Endodermal cell (in vitro differentiated cells): ENCODE measurements around the gene COX6A2. TPM values are rescaled to one million over a fixed set of nuclear protein-coding genes. Genes with fewer than 3 reads are reported as not detected.

Experiments
- DNase-seq: peaks from one replicate; pipeline ENCODE4 v3.0.0-alpha.2; 2017
- H3K27ac ChIP-seq: 2 replicates; pipeline ENCODE4 v1.5.1; 2013; ENCODE audit warnings: mild to moderate bottlenecking, low read depth, low read length, moderate library complexity
- H3K27me3 ChIP-seq: 2 replicates; pipeline ENCODE4 v1.6.1; 2013; ENCODE audit warnings: mild to moderate bottlenecking, low read length, moderate library complexity; ENCODE audit not compliant: insufficient read depth, control insufficient read depth, poor library complexity, severe bottlenecking
- H3K36me3 ChIP-seq: 2 replicates; pipeline ENCODE4 v1.7.0; 2013; ENCODE audit warnings: mild to moderate bottlenecking, low read length, moderate library complexity; ENCODE audit not compliant: control insufficient read depth, insufficient read depth
- H3K4me1 ChIP-seq: one replicate; pipeline ENCODE4 v1.7.0; 2013; ENCODE audit warnings: low read length; ENCODE audit not compliant: control insufficient read depth, insufficient read depth
- H3K4me3 ChIP-seq: 2 replicates; pipeline ENCODE4 v1.5.1; 2013; ENCODE audit warnings: mild to moderate bottlenecking, low read length, moderate library complexity
- H3K9ac ChIP-seq: 2 replicates; pipeline ENCODE4 v1.6.1; 2013; ENCODE audit warnings: mild to moderate bottlenecking, low read length, moderate library complexity; ENCODE audit not compliant: poor library complexity, severe bottlenecking; ENCODE audit errors: extremely low read depth
- H3K9me3 ChIP-seq: 2 replicates; pipeline ENCODE4 v1.6.1; 2013; ENCODE audit warnings: mild to moderate bottlenecking, low read length, moderate library complexity; ENCODE audit not compliant: control insufficient read depth
- H3K27ac Mint-ChIP-seq: 2 replicates; pipeline ENCODE4 v1.8.0; 2020; ENCODE audit warnings: mixed read lengths
- H3K27me3 Mint-ChIP-seq: 2 replicates; pipeline ENCODE4 v1.8.0; 2021; ENCODE audit warnings: mild to moderate bottlenecking, mixed read lengths; ENCODE audit not compliant: insufficient read depth
- H3K36me3 Mint-ChIP-seq: 2 replicates; pipeline ENCODE4 v1.8.0; 2020; ENCODE audit warnings: low read depth, mixed read lengths
- H3K4me1 Mint-ChIP-seq: 2 replicates; pipeline ENCODE4 v1.8.0; 2020; ENCODE audit warnings: mixed read lengths
- H3K4me3 Mint-ChIP-seq: 2 replicates; pipeline ENCODE4 v1.8.0; 2020; ENCODE audit warnings: mild to moderate bottlenecking, moderate library complexity, mixed read lengths
- H3K9me3 Mint-ChIP-seq: 2 replicates; pipeline ENCODE4 v1.8.0; 2020; ENCODE audit warnings: mild to moderate bottlenecking, mixed read lengths
- WGBS, 2 experiments: methylation state at CpG; one replicate each; pipeline versions ENCODE4 v1.1.5 to v1.1.7; 2013; ENCODE audit warnings: missing lambda C conversion rate in 2 of 2, mixed read lengths in 1 of 2; ENCODE audit not compliant: insufficient coverage in 1 of 2, insufficient read length in 1 of 2; 5-methylcytosine and 5-hydroxymethylcytosine counted together
- total RNA-seq, 2 donors: library from RNA; stranded (reverse); fragmentation: NEBNext Ultra II Directional in 1 of 2; extraction: Animal tissue kit (Norgen Biotek cat#: 25700) in 1 of 2; gene quantifications; 2 replicates in 1 of 2; 3 replicates in 1 of 2; pipeline ENCODE4 v1.2.1, GENCODE V29; 2021
- TF ChIP-seq, protein P1 (sequence below): fragments of 200-600 bp; sonication (generic); conservative IDR thresholded peaks from 2 replicates; pipeline ENCODE4 v1.5.0; 2021; ENCODE audit warnings: antibody characterized with exemption, mild to moderate bottlenecking

COX6A2 gene
- total RNA-seq, 2 donors from 2014 or later, result not detected

- H3K27ac ChIP-seq, result peak within 1 kb of the TSS; percentile 98
- Mint-ChIP-seq H3K9me3 (no peaks in the 10 kb centered on the region), H3K27ac (peak within 1 kb of the TSS; percentile 97), H3K4me3 (peak within 1 kb of the TSS; percentile 76), H3K27me3 (no peaks in the 10 kb centered on the region), H3K4me1 (peaks cover 6% of the 10 kb centered on the region), H3K36me3 (peaks cover 15% of the 10 kb centered on the region)
- TF ChIP-seq, protein P1, sequence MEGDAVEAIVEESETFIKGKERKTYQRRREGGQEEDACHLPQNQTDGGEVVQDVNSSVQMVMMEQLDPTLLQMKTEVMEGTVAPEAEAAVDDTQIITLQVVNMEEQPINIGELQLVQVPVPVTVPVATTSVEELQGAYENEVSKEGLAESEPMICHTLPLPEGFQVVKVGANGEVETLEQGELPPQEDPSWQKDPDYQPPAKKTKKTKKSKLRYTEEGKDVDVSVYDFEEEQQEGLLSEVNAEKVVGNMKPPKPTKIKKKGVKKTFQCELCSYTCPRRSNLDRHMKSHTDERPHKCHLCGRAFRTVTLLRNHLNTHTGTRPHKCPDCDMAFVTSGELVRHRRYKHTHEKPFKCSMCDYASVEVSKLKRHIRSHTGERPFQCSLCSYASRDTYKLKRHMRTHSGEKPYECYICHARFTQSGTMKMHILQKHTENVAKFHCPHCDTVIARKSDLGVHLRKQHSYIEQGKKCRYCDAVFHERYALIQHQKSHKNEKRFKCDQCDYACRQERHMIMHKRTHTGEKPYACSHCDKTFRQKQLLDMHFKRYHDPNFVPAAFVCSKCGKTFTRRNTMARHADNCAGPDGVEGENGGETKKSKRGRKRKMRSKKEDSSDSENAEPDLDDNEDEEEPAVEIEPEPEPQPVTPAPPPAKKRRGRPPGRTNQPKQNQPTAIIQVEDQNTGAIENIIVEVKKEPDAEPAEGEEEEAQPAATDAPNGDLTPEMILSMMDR, result peak; percentile 68
- DNase-seq, result peak; percentile 98
- H3K9ac ChIP-seq, result peak within 1 kb of the TSS; percentile 97
- H3K4me1 ChIP-seq, result no peaks in the 10 kb centered on the region
- peaks cover 36% of the 10 kb centered on the region for H3K36me3 ChIP-seq
- no peaks in the 10 kb centered on the region for H3K27me3 ChIP-seq
- WGBS, 2 experiments, result 0% methylated on average over 65 to 91 of the region's 91 CpGs
- no peaks in the 10 kb centered on the region for H3K9me3 ChIP-seq
- H3K4me3 ChIP-seq, result peak within 1 kb of the TSS; percentile 91
These were observed 30.9 kb upstream of the COX6A2 start, which contains the start of gene ARMC5 for GRCh38 chr16:31458844-31459686. TSS of gene ARMC5 (plus strand) at chr16:31459501. CDS start at chr16:31459525, 24 bp downstream.

DNA sequence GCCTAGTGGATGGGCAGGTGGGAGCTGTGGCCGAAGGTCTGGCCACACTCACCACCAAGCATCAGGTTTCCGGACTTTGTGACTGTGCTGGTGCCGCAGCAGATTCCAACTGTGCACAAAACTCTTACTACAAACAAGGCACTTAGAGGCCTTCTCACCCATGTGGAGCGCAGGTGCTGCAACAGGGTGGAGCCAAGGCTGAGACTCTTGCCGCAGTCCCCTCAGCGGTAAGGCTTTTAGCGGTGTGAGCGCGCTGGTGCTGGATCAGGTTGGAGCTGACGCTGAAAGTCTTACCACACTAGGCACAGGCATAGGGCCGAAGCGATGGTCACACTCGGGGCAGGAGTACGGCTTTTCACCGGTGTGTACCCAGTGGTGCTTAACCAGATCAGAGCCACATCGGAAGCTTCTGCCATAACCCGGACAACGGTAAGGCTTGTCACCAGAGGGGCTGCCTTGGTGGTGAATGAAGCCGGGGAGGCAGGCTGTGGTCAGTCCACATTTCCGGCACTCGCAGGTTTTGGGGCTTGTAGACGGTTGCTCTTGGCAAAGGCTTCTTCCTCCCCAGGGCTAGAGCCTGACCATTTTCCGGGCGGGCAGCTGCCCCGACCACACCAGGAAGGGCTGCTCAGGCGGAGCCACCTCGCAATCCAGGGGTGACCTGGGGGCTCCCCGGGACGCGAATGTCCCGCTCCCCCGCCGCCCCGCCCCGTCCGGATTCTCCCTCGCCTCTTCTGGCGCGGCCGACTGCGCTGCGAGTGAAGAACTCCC, 30.1 kb upstream of the COX6A2 start:
- peak; percentile 87 for DNase-seq
- 3 to 4% methylated on average over 18 to 42 of the region's 42 CpGs for WGBS, 2 experiments
- Histone ChIP-seq H3K27me3 (no peaks in the 10 kb centered on the region), H3K4me1 (peaks cover 2% of the 10 kb centered on the region), H3K27ac (peak overlapping the region; percentile 98), H3K9me3 (no peaks in the 10 kb centered on the region), H3K9ac (peak overlapping the region; percentile 97), H3K4me3 (peak overlapping the region; percentile 89), H3K36me3 (peaks cover 28% of the 10 kb centered on the region)
- peaks cover 9% of the 10 kb centered on the region for H3K36me3 Mint-ChIP-seq
- no peaks in the 10 kb centered on the region for H3K27me3 Mint-ChIP-seq
- H3K9me3 Mint-ChIP-seq, result no peaks in the 10 kb centered on the region
- TF ChIP-seq, protein P1, result no peak
- peaks cover 13% of the 10 kb centered on the region for H3K4me1 Mint-ChIP-seq
- peak overlapping the region; percentile 97 for H3K27ac Mint-ChIP-seq
- peak overlapping the region; percentile 76 for H3K4me3 Mint-ChIP-seq

DNA sequence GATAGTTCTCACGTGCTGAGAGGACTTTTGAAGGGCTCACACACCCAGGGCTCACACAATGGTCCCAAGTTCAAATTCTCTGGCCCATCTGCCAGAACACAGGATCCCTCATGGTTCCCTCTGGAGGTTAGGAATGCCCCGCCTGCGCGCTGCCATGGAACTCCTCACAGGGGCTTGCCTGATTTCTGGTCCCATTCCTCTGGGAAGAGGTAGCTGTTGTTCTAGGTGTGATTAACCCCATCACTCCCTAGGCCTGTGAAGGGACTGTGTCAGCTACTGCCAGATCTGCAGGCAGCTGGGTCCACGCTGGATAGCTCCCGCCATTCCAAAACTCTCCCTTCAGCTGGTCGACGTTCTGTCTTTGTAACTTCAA, 28.8 kb upstream of the COX6A2 start:
- no peak overlapping the region for H3K9ac ChIP-seq
- no peak for DNase-seq
- no peak overlapping the region for H3K27ac Mint-ChIP-seq
- no peaks in the 10 kb centered on the region for H3K27me3 Mint-ChIP-seq
- peaks cover 24% of the 10 kb centered on the region for H3K36me3 ChIP-seq
- no peaks in the 10 kb centered on the region for H3K9me3 ChIP-seq
- 90 to 92% methylated on average over 7 to 8 of the region's 8 CpGs for WGBS, 2 experiments
- H3K36me3 Mint-ChIP-seq, result peaks cover 3% of the 10 kb centered on the region
- no peaks in the 10 kb centered on the region for H3K27me3 ChIP-seq
- H3K27ac ChIP-seq, result no peak overlapping the region
- peaks cover 11% of the 10 kb centered on the region for H3K4me1 ChIP-seq
- H3K4me3 Mint-ChIP-seq, result no peak overlapping the region
- peak overlapping the region; percentile 89 for H3K4me3 ChIP-seq
- peaks cover 21% of the 10 kb centered on the region for H3K4me1 Mint-ChIP-seq
- no peaks in the 10 kb centered on the region for H3K9me3 Mint-ChIP-seq
- TF ChIP-seq, protein P1, result no peak
